NCI-H2107 (cell line): ENCODE measurements around the gene SDR42E2.
"Not testable (repeated sequence)": the region's sequence is repeated elsewhere in the genome, so short reads cannot be mapped to it uniquely, and the experiment has no call there.

Experiments
- DNase-seq: peaks from one replicate; lab custom pipeline; 2025; lab: John Stamatoyannopoulos, UW

SDR42E2 gene

GRCh38 chr16:22191532-22192260 is 29.4 kb downstream of the SDR42E2 start:
- no peak for DNase-seq

GRCh38 chr16:22192261-22193062 is 30.2 kb downstream of the SDR42E2 start:
- no peak for DNase-seq

GRCh38 chr16:22193063-22193411 is 30.7 kb downstream of the SDR42E2 start:
- DNase-seq: no peak

- DNase-seq: no peak
Measured at GRCh38 chr16:22194707-22195444, 32.6 kb downstream of the SDR42E2 start.

- no peak for DNase-seq
Measured at GRCh38 chr16:22195445-22195694, 33.1 kb downstream of the SDR42E2 start.

- peak; percentile 65 for DNase-seq
Measured at GRCh38 chr16:22195695-22196558, 33.6 kb downstream of the SDR42E2 start.

- not testable (repeated sequence) for DNase-seq
Measured at GRCh38 chr16:22196559-22197168, 34.4 kb downstream of the SDR42E2 start.

- no peak for DNase-seq
Measured at GRCh38 chr16:22198547-22199293, 36.4 kb downstream of the SDR42E2 start.

- no peak for DNase-seq
Measured at GRCh38 chr16:22202261-22202637, 39.9 kb downstream of the SDR42E2 start.

GRCh38 chr16:22203091-22203490 is 40.8 kb downstream of the SDR42E2 start:
- DNase-seq: no peak

GRCh38 chr16:22204091-22204655 is 41.9 kb downstream of the SDR42E2 start:
- DNase-seq: no peak

GRCh38 chr16:22205577-22206012 is 43.3 kb downstream of the SDR42E2 start:
- DNase-seq: no peak

- DNase-seq: peak; percentile 75
Measured at GRCh38 chr16:22206013-22206841, 43.9 kb downstream of the SDR42E2 start, which contains the start of gene EEF2K. Gene EEF2K, plus strand, starts transcription at chr16:22206278. Its CDS starts 19,452 bp downstream, at chr16:22225730.

GRCh38 chr16:22206842-22207714 is 44.8 kb downstream of the SDR42E2 start:
- DNase-seq: no peak

GRCh38 chr16:22207715-22208360 is 45.5 kb downstream of the SDR42E2 start:
- DNase-seq: no peak

- DNase-seq: no peak
Measured at GRCh38 chr16:22210285-22210684, 48.0 kb downstream of the SDR42E2 start.

- DNase-seq: no peak
Measured at GRCh38 chr16:22210854-22211253, 48.5 kb downstream of the SDR42E2 start.

GRCh38 chr16:22213236-22213635 is 50.9 kb downstream of the SDR42E2 start:
- DNase-seq: no peak
